Prostate gland (tissue), 2 donors: Measurements from ENCODE around the gene HBS1L. TPM values are rescaled to one million over a fixed set of nuclear protein-coding genes. Genes with fewer than 3 reads are reported as not detected.

Experiments used
- DNase-seq: peaks from one replicate; pipeline ENCODE4 v3.0.0-alpha.2; 2019; ENCODE audit warnings: low spot score
- H3K27ac ChIP-seq, 2 donors: fragments of 200-600 bp; sonication (generic); 2 replicates each; pipeline ENCODE4 v1.5.1; 2017 to 2019
- H3K27me3 ChIP-seq: fragments of 200-600 bp; sonication (generic); replicated peaks from 2 replicates; pipeline ENCODE4 v1.5.1; 2019; ENCODE audit not compliant: insufficient read depth
- H3K36me3 ChIP-seq, 2 donors: fragments of 200-600 bp; sonication (generic); 1 replicate in 1 of 2; 2 replicates in 1 of 2; pipeline versions ENCODE4 v1.5.1 to v1.8.1; 2017 to 2019
- H3K4me1 ChIP-seq: fragments of 200-600 bp; sonication (generic); replicated peaks from 2 replicates; pipeline ENCODE4 v1.5.1; 2019
- H3K4me3 ChIP-seq, 2 donors: fragments of 200-600 bp; sonication (generic); 2 replicates each; pipeline ENCODE4 v1.5.1; 2017 to 2019
- H3K9me3 ChIP-seq: fragments of 200-600 bp; sonication (generic); 2 replicates; pipeline ENCODE4 v1.5.1; 2017
- CTCF ChIP-seq, 4 experiments: fragments of 200-600 bp in 2 of 4; fragments of 450-650 bp in 2 of 4; sonication (generic) in 2 of 4; IDR thresholded peaks; 1 replicate in 3 of 4; 2 replicates in 1 of 4; pipeline ENCODE4 v1.5.1; 2016 to 2019; ENCODE audit warnings: antibody characterized with exemption in 4 of 4, mild to moderate bottlenecking in 2 of 4, moderate library complexity in 2 of 4
- POLR2A ChIP-seq: fragments of 450-650 bp; IDR thresholded peaks from one replicate; pipeline ENCODE4 v1.6.1; 2016; ENCODE audit warnings: antibody characterized with exemption, mild to moderate bottlenecking
- POLR2AphosphoS5 ChIP-seq: sonication (generic); formaldehyde crosslinking; IDR thresholded peaks from one replicate; pipeline ENCODE4 v1.6.1; 2017; ENCODE audit warnings: antibody characterized with exemption
- WGBS: methylation state at CpG from one replicate; pipeline ENCODE4 v1.1.5; 2018; 5-methylcytosine and 5-hydroxymethylcytosine counted together
- intact Hi-C: fragments of 100-400 bp; cut with DNase I; formaldehyde crosslinking; loops from one replicate; pipeline ENCODE4 v1.14.2; 2022
- total RNA-seq, 2 donors: library from RNA; depleted of rRNA; stranded (reverse); fragments of >200 nt; gene quantifications; one replicate each; pipeline ENCODE4 v1.1.0, GENCODE V29; 2016

HBS1L gene
- total RNA-seq, 2 donors from 2014 or later = 54.2 to 72.1 TPM

GRCh38 chr6:135004399-135004798 is 50.2 kb downstream of the HBS1L start:
- TF ChIP-seq CTCF (IDR thresholded peaks at IDR 0.05) = no peak
- H3K4me1 ChIP-seq = no peaks in the 10 kb centered on the region
- no peaks in the 10 kb centered on the region for H3K36me3 ChIP-seq
- no peaks in the 10 kb centered on the region for H3K27me3 ChIP-seq
- DNase-seq = no peak
- H3K27ac ChIP-seq = no peak overlapping the region
- H3K4me3 ChIP-seq = no peak overlapping the region
- intact Hi-C loops = no loop called here
- H3K9me3 ChIP-seq = no peaks in the 10 kb centered on the region
- 90% methylated on average over 2 of the region's 2 CpGs for WGBS

- Histone ChIP-seq H3K27ac (no peak overlapping the region), H3K36me3 (no peaks in the 10 kb centered on the region), H3K4me1 (no peaks in the 10 kb centered on the region), H3K9me3 (no peaks in the 10 kb centered on the region), H3K27me3 (no peaks in the 10 kb centered on the region), H3K4me3 (no peak overlapping the region)
- no peak for DNase-seq
- TF ChIP-seq CTCF (IDR thresholded peaks at IDR 0.05) (no peak), POLR2AphosphoS5 (no peak), POLR2A (no peak)
- 89% methylated on average over 6 of the region's 6 CpGs for WGBS
- intact Hi-C loops = no loop called here
Measured at GRCh38 chr6:135002974-135003703, 51.5 kb downstream of the HBS1L start.

- Histone ChIP-seq H3K4me1 (no peaks in the 10 kb centered on the region), H3K27ac (no peak overlapping the region), H3K36me3 (no peaks in the 10 kb centered on the region), H3K4me3 (no peak overlapping the region), H3K27me3 (no peaks in the 10 kb centered on the region), H3K9me3 (no peaks in the 10 kb centered on the region)
- intact Hi-C loops = no loop called here
- TF ChIP-seq POLR2A (no peak), CTCF (IDR thresholded peaks at IDR 0.05) (peak in 3 of 4 experiments; percentile 28 to 53 (median 33))
- WGBS = 75% methylated on average over 5 of the region's 5 CpGs
- DNase-seq = no peak
Measured at GRCh38 chr6:135002229-135002844, 52.3 kb downstream of the HBS1L start.

- DNase-seq = no peak
Measured at GRCh38 chr6:134999107-134999506, 55.5 kb downstream of the HBS1L start.

More at GRCh38 chr6:134999107-134999506, 55.5 kb downstream of the HBS1L start:
- no peaks in the 10 kb centered on the region for H3K36me3 ChIP-seq
- H3K9me3 ChIP-seq = no peaks in the 10 kb centered on the region
- H3K4me3 ChIP-seq = no peak overlapping the region
- no peaks in the 10 kb centered on the region for H3K4me1 ChIP-seq
- no peaks in the 10 kb centered on the region for H3K27me3 ChIP-seq
- WGBS = 97% methylated on average over 1 of the region's 1 CpG
- TF ChIP-seq POLR2A (no peak), CTCF (IDR thresholded peaks at IDR 0.05) (no peak), POLR2AphosphoS5 (no peak)
- intact Hi-C loops = no loop called here
- H3K27ac ChIP-seq = no peak overlapping the region
